Heart left ventricle (tissue), 16 donors: ENCODE measurements around the gene TOLLIP. TPM values are rescaled to one million over a fixed set of nuclear protein-coding genes. Genes with fewer than 3 reads are reported as not detected.

Experiments used
- ATAC-seq, 4 donors: fragments of 200-7000 bp; cut with Tn5 transposase; one replicate each; pipeline ENCODE4 v1.9.1; 2020 to 2022; ENCODE audit warnings: moderate library complexity in 4 of 4, mild to moderate bottlenecking in 3 of 4, moderate number of reproducible peaks in 1 of 4
- DNase-seq, 5 donors: peaks; one replicate each; pipeline ENCODE4 v3.0.0-alpha.2; 2020
- H3K27ac ChIP-seq, 12 donors: fragments of 200-600 bp; sonication (generic) in 4 of 12; one replicate each; pipeline versions ENCODE4 v1.5.0 to v1.8.0; 2016 to 2022; ENCODE audit warnings: mild to moderate bottlenecking in 2 of 12
- H3K27me3 ChIP-seq, 9 donors: fragments of 200-600 bp; sonication (generic) in 2 of 9; one replicate each; pipeline versions ENCODE4 v1.5.1 to v1.8.0; 2016 to 2022; ENCODE audit warnings: mild to moderate bottlenecking in 3 of 9
- H3K36me3 ChIP-seq, 9 donors: fragments of 200-600 bp; sonication (generic) in 2 of 9; one replicate each; pipeline versions ENCODE4 v1.5.0 to v1.8.0; 2018 to 2022; ENCODE audit warnings: mild to moderate bottlenecking in 2 of 9
- H3K4me1 ChIP-seq, 12 donors: fragments of 200-600 bp; sonication (generic) in 4 of 12; one replicate each; pipeline versions ENCODE4 v1.5.0 to v1.8.0; 2016 to 2022; ENCODE audit warnings: mild to moderate bottlenecking in 3 of 12
- H3K4me3 ChIP-seq, 12 donors: fragments of 200-600 bp; sonication (generic) in 4 of 12; one replicate each; pipeline versions ENCODE4 v1.5.0 to v1.8.0; 2017 to 2022; ENCODE audit warnings: mild to moderate bottlenecking in 9 of 12, moderate library complexity in 4 of 12
- H3K9me3 ChIP-seq, 12 donors: fragments of 200-600 bp; sonication (generic) in 4 of 12; one replicate each; pipeline versions ENCODE4 v1.5.0 to v1.8.0; 2016 to 2022; ENCODE audit warnings: mild to moderate bottlenecking in 1 of 12
- CTCF ChIP-seq, 12 donors: fragments of 200-600 bp; sonication (generic) in 4 of 12; IDR thresholded peaks; one replicate each; pipeline versions ENCODE4 v1.5.0 to v1.8.0; 2018 to 2022; ENCODE audit warnings: antibody characterized with exemption in 12 of 12, mild to moderate bottlenecking in 5 of 12
- POLR2A ChIP-seq, 2 donors: fragments of 450-650 bp; IDR thresholded peaks; one replicate each; pipeline ENCODE4 v1.6.1; 2017; ENCODE audit warnings: antibody characterized with exemption in 2 of 2, mild to moderate bottlenecking in 2 of 2, moderate library complexity in 2 of 2
- WGBS, 4 donors: extraction: QIAGEN DNeasy Blood & Tissue Kit in 2 of 4; methylation state at CpG; one replicate each; pipeline versions ENCODE4 v1.1.5 to v1.1.7; 2013 to 2018; 5-methylcytosine and 5-hydroxymethylcytosine counted together
- intact Hi-C, 10 donors: fragments of 100-400 bp; cut with DNase I; formaldehyde crosslinking; loops; one replicate each; pipeline versions ENCODE4 v1.11.1 to v1.14.2; 2022
- polyA plus RNA-seq, 2 donors: library from polyadenylated mRNA; stranded (reverse); fragments of 200-250 nt; gene quantifications; one replicate each; pipeline ENCODE4 v1.2.3, GENCODE V29; 2013
- total RNA-seq, 9 donors: library from RNA; depleted of rRNA in 2 of 9; stranded (reverse); fragments of >200 nt in 2 of 9; fragmentation: NEBNext Ultra II Directional in 3 of 9; extraction: Animal tissue kit (Norgen Biotek cat#: 25700) in 3 of 9; gene quantifications; one replicate each; pipeline versions ENCODE4 v1.1.0 to v1.2.4, GENCODE V29; 2016 to 2023
- donor health status: ischemic (EF 13 %, LVEDD 7.1; RV severe dilation, severe dysfunction).
- donor health status: healthy with polysubstance abuse.
- donor health status: DM: no; HTN: yes; CAD: no.
- donor health status: DM: no; HTN: no; CAD: no.
- donor health status: ischemic (EF 25% LVEDD 6.9; RV normal size, moderate dysfunction).
- donor health status: ischemic (EF 25% LVEDD 5.7; RV mildly dilated, moderate dysfunction).
- donor health status: healthy.
- donor health status: DM: yes; HTN: yes; CAD: no.
- donor health status: ischemic (EF 35%, LVEDD 5.7; RV mildly dilated, moderate dysfunction).
- donor health status: nonischemic (EF 11% LVEDD 7.7; RV severe dilation, severe dysfunction).
- donor health status: DM: yes; HTN: yes; CAD: no.
- donor health status: PGD.
- donor health status: ischemic (EF 29% LVEDD 5.4; RV normal size, mild dysfunction).
- donor health status: nonischemic (EF 23%, LVEDD 6.1; RV moderate dilation, normal function).

The TOLLIP gene
- total and polyA plus RNA-seq, 11 donors: 27.4 to 57.2 (median 44.9) TPM

- H3K36me3 ChIP-seq: peaks cover 0 to 16% (median 3%) of the 10 kb centered on the region in 9 donors
- DNase-seq: no peak
- peak overlapping the region in 4 of 12 donors; percentile 91 to 96 (median 96) for H3K27ac ChIP-seq
- WGBS, 4 donors: 70 to 74% (median 72%) methylated on average over 21 of the region's 21 CpGs
- peaks cover 3 to 55% (median 37%) of the 10 kb centered on the region in 12 donors for H3K4me1 ChIP-seq
- no peaks in the 10 kb centered on the region for H3K27me3 ChIP-seq
- H3K9me3 ChIP-seq: peaks cover 0 to 12% (median 4%) of the 10 kb centered on the region in 12 donors
- ATAC-seq: no peak
- peak overlapping the region in 11 of 12 donors; percentile 58 to 98 (median 89) for H3K4me3 ChIP-seq
- intact Hi-C loops: loop anchor here in 4 of 10 donors (5.0 to 10.0 kb wide), 5 partner anchors 46 to 264 kb away; partner anchors contain the start of genes BRSK2 (in 1 of the 4) and DUSP8 (in 1 of the 4)
- TF ChIP-seq CTCF (IDR thresholded peaks at IDR 0.05) (no peak), POLR2A (IDR thresholded peaks at IDR 0.05) (no peak)
Observed at GRCh38 chr11:1307998-1308742, 1.3 kb downstream of the TOLLIP start.

- H3K9me3 ChIP-seq: peaks cover 0 to 10% (median 4%) of the 10 kb centered on the region in 12 donors
- 72 to 83% (median 77%) methylated on average over 20 to 21 of the region's 21 CpGs for WGBS, 4 donors
- H3K36me3 ChIP-seq: peaks cover 0 to 22% (median 4%) of the 10 kb centered on the region in 9 donors
- no peak for TF ChIP-seq POLR2A (IDR thresholded peaks at IDR 0.05)
- no peak for TF ChIP-seq CTCF (IDR thresholded peaks at IDR 0.05)
- intact Hi-C loops: loop anchor here in 4 of 10 donors (5.0 to 10.0 kb wide), 5 partner anchors 45 to 265 kb away; partner anchors contain the start of genes BRSK2 (in 1 of the 4) and DUSP8 (in 1 of the 4)
- H3K27ac ChIP-seq: no peak overlapping the region
- no peak for DNase-seq
- no peak for ATAC-seq
- H3K4me1 ChIP-seq: peaks cover 3 to 62% (median 45%) of the 10 kb centered on the region in 12 donors
- peak overlapping the region in 3 of 12 donors; percentile 0 to 98 (median 93) for H3K4me3 ChIP-seq
- H3K27me3 ChIP-seq: no peaks in the 10 kb centered on the region
Observed at GRCh38 chr11:1307163-1307870, 2.1 kb downstream of the TOLLIP start.

- peaks cover 0 to 22% (median 4%) of the 10 kb centered on the region in 9 donors for H3K36me3 ChIP-seq
Observed at GRCh38 chr11:1306186-1307162, 3.0 kb downstream of the TOLLIP start.

More at GRCh38 chr11:1306186-1307162, 3.0 kb downstream of the TOLLIP start:
- Histone ChIP-seq H3K27ac (no peak overlapping the region), H3K4me3 (no peak overlapping the region), H3K27me3 (no peaks in the 10 kb centered on the region), H3K4me1 (peaks cover 3 to 67% (median 45%) of the 10 kb centered on the region in 12 donors), H3K9me3 (peaks cover 0 to 3% (median 0%) of the 10 kb centered on the region in 12 donors)
- DNase-seq (no peak), ATAC-seq (no peak)
- 85 to 89% (median 86%) methylated on average over 30 of the region's 30 CpGs for WGBS, 4 donors
- TF ChIP-seq POLR2A (IDR thresholded peaks at IDR 0.05) (no peak), CTCF (IDR thresholded peaks at IDR 0.05) (no peak)
- intact Hi-C loops: loop anchor here in 4 of 10 donors (5.0 to 10.0 kb wide), 5 partner anchors 44 to 266 kb away; partner anchors contain the start of genes BRSK2 (in 1 of the 4) and DUSP8 (in 1 of the 4)
